ENCODE measurements around the gene NAA60.

The NAA60 gene

GRCh38 chr16:3508736-3509135, 65.3 kb downstream of the NAA60 start:
- H3K9ac ChIP-seq: no peak overlapping the region
- no peak overlapping the region for H3K27ac ChIP-seq
- no peaks in the 10 kb centered on the region for H3K27me3 ChIP-seq
- peaks cover 81% of the 10 kb centered on the region for H3K36me3 ChIP-seq
- no peaks in the 10 kb centered on the region for H3K9me3 ChIP-seq
- H4K20me1 ChIP-seq: no peaks in the 10 kb centered on the region
- TF ChIP-seq Cebpa-rat (IDR thresholded peaks at IDR 0.05): no peak
- peaks cover 25% of the 10 kb centered on the region for H3K4me1 ChIP-seq
- H3K4me2 ChIP-seq: no peak overlapping the region
- no peak overlapping the region for H3K4me3 ChIP-seq

GRCh38 chr16:3509470-3509928, 66.0 kb downstream of the NAA60 start:
- Histone ChIP-seq H3K36me3 (peaks cover 88% of the 10 kb centered on the region), H4K20me1 (no peaks in the 10 kb centered on the region), H3K4me2 (peak overlapping the region; percentile 26; the same call in 1 of the 2 replicates), H3K9ac (0 out of 2 replicates have a peak overlapping the region, but pooled peaks have one; percentile 10), H3K27me3 (no peaks in the 10 kb centered on the region), H3K9me3 (no peaks in the 10 kb centered on the region), H3K4me1 (peaks cover 25% of the 10 kb centered on the region), H3K4me3 (no peak overlapping the region), H3K27ac (no peak overlapping the region)
- TF ChIP-seq Cebpa-rat (IDR thresholded peaks at IDR 0.05): no peak

- Histone ChIP-seq H4K20me1 (no peaks in the 10 kb centered on the region), H3K36me3 (peaks cover 91% of the 10 kb centered on the region), H3K4me2 (no peak overlapping the region), H3K27me3 (no peaks in the 10 kb centered on the region), H3K9ac (no peak overlapping the region), H3K27ac (no peak overlapping the region), H3K4me3 (no peak overlapping the region), H3K9me3 (no peaks in the 10 kb centered on the region), H3K4me1 (peaks cover 17% of the 10 kb centered on the region)
- no peak for TF ChIP-seq Cebpa-rat (IDR thresholded peaks at IDR 0.05)
These were observed 66.9 kb downstream of the NAA60 start for GRCh38 chr16:3510416-3510815.

- TF ChIP-seq Cebpa-rat (IDR thresholded peaks at IDR 0.05): no peak
- Histone ChIP-seq H3K4me2 (no peak overlapping the region), H3K36me3 (peaks cover 93% of the 10 kb centered on the region), H3K27me3 (no peaks in the 10 kb centered on the region), H4K20me1 (no peaks in the 10 kb centered on the region), H3K4me1 (peaks cover 15% of the 10 kb centered on the region), H3K9ac (no peak overlapping the region), H3K4me3 (no peak overlapping the region), H3K9me3 (no peaks in the 10 kb centered on the region), H3K27ac (no peak overlapping the region)
These were observed 68.1 kb downstream of the NAA60 start for GRCh38 chr16:3511286-3512180.

DNA sequence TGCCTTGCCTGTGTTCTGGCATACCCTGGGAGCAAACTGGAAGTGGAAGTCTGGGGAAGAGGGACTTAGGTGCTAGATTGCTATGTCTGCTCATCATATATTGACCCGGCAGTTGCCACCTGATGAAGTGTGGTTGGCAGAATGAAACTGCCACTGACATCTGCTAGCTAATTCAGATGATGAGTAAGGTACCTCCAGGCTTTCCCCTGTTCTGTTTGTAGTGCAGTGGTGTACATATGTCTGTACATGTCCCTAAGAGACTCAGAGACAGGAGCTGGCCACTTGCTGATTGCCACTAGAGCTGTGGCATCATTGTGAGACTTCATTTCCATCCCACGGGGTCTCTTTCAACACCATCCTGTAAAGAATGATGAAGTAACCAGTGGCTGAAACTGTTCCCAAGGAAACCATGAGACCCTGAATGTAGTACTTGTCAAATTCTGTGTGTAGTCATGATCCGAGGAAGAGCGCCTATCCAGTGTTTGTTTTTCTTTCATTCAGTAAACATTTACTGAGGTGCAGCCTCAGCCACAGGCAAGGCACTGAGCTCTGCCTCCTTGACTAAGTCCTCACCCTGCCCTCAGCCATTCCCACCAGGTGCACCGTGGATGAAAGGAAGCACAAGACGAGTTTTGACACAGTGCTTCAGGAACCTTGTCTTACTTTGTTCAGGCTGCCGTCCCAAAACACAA, 70.6 kb downstream of the NAA60 start:
- Histone ChIP-seq H4K20me1 (no peaks in the 10 kb centered on the region), H3K4me1 (peaks cover 8% of the 10 kb centered on the region; the same call in 1 of the 2 replicates), H3K4me3 (no peak overlapping the region), H3K27ac (no peak overlapping the region), H3K9me3 (no peaks in the 10 kb centered on the region), H3K27me3 (no peaks in the 10 kb centered on the region), H3K4me2 (no peak overlapping the region), H3K9ac (no peak overlapping the region), H3K36me3 (peaks cover 97% of the 10 kb centered on the region)
- no peak for TF ChIP-seq Cebpa-rat (IDR thresholded peaks at IDR 0.05)

GRCh38 chr16:3514621-3515020, 71.1 kb downstream of the NAA60 start:
- no peak for TF ChIP-seq Cebpa-rat (IDR thresholded peaks at IDR 0.05)
- Histone ChIP-seq H4K20me1 (no peaks in the 10 kb centered on the region), H3K4me2 (no peak overlapping the region), H3K4me1 (peaks cover 2% of the 10 kb centered on the region; the same call in 1 of the 2 replicates), H3K9ac (no peak overlapping the region), H3K27me3 (no peaks in the 10 kb centered on the region), H3K27ac (no peak overlapping the region), H3K9me3 (no peaks in the 10 kb centered on the region), H3K4me3 (no peak overlapping the region), H3K36me3 (peaks cover 97% of the 10 kb centered on the region)

- Histone ChIP-seq H3K4me1 (no peaks in the 10 kb centered on the region), H3K9me3 (no peaks in the 10 kb centered on the region), H3K9ac (no peak overlapping the region), H3K4me3 (no peak overlapping the region), H3K36me3 (peaks cover 100% of the 10 kb centered on the region), H3K4me2 (no peak overlapping the region), H4K20me1 (no peaks in the 10 kb centered on the region), H3K27me3 (no peaks in the 10 kb centered on the region), H3K27ac (no peak overlapping the region)
- no peak for TF ChIP-seq Cebpa-rat (IDR thresholded peaks at IDR 0.05)
These were observed 72.4 kb downstream of the NAA60 start for GRCh38 chr16:3515897-3516296.

GRCh38 chr16:3518292-3518985, 75.0 kb downstream of the NAA60 start:
- Histone ChIP-seq H3K4me1 (no peaks in the 10 kb centered on the region), H3K27me3 (no peaks in the 10 kb centered on the region), H3K4me3 (no peak overlapping the region), H3K36me3 (peaks cover 86% of the 10 kb centered on the region), H4K20me1 (no peaks in the 10 kb centered on the region), H3K9ac (no peak overlapping the region), H3K4me2 (no peak overlapping the region), H3K9me3 (no peaks in the 10 kb centered on the region), H3K27ac (no peak overlapping the region)
- TF ChIP-seq Cebpa-rat (IDR thresholded peaks at IDR 0.05): no peak

- Histone ChIP-seq H3K4me1 (no peaks in the 10 kb centered on the region), H3K9ac (no peak overlapping the region), H3K27me3 (no peaks in the 10 kb centered on the region), H3K4me2 (no peak overlapping the region), H3K9me3 (no peaks in the 10 kb centered on the region), H4K20me1 (no peaks in the 10 kb centered on the region), H3K27ac (no peak overlapping the region), H3K4me3 (no peak overlapping the region), H3K36me3 (peaks cover 86% of the 10 kb centered on the region)
- TF ChIP-seq Cebpa-rat (IDR thresholded peaks at IDR 0.05): no peak
These were observed 75.5 kb downstream of the NAA60 start for GRCh38 chr16:3518986-3519348.

Measured in BLaER1 (cell line).